ENCODE results near the gene SPACA6. TPM values are rescaled to one million over a fixed set of nuclear protein-coding genes. Genes with fewer than 3 reads are reported as not detected.

Gene SPACA6
- total and polyA plus RNA-seq, 2 of the 8 experiments (the other 6 are each of a cell fraction or from before 2014, with no cell fraction given): 7.1 to 7.5 TPM

GRCh38 chr19:51688671-51689571 lies 4.2 kb upstream of the SPACA6 start (continued):
- TF ChIP-seq CBX5 (IDR thresholded peaks at IDR 0.05; ENCODE audit: low read depth, low read length): no peak
- TF ChIP-seq TAF7 (optimal IDR thresholded peaks at IDR 0.05; ENCODE audit: borderline replicate concordance, low read depth, low read length): no peak
- TF ChIP-seq SP4 (IDR thresholded peaks at IDR 0.05; ENCODE audit: low read length): no peak
- peak; percentile 89 for TF ChIP-seq CTBP2 (IDR thresholded peaks at IDR 0.05; ENCODE audit: borderline replicate concordance, insufficient read depth, insufficient read length, low read length)
- peak; percentile 82; the same call in 1 of the 2 replicates for TF ChIP-seq RBBP5 (IDR thresholded peaks at IDR 0.05; ENCODE audit: borderline replicate concordance, low read depth, low read length)
- TF ChIP-seq ZNF274 (IDR thresholded peaks at IDR 0.05; ENCODE audit: borderline replicate concordance, extremely low read depth, low read length): no peak
- no peak for TF ChIP-seq USF2 (IDR thresholded peaks at IDR 0.05; ENCODE audit: low read length)
- TF ChIP-seq CREB1 (IDR thresholded peaks at IDR 0.05): 0 out of 2 replicates have a peak, but pooled peaks have one; percentile 7
- no peak for TF ChIP-seq CEBPB (IDR thresholded peaks at IDR 0.05; ENCODE audit: low read depth, low read length)
- peak; percentile 46; the same call in 1 of the 2 replicates for TF ChIP-seq SUZ12 (IDR thresholded peaks at IDR 0.05; ENCODE audit: low read length)
- TF ChIP-seq HDAC2 (IDR thresholded peaks at IDR 0.05; ENCODE audit: borderline replicate concordance in 1 of 2, low read depth in 2 of 2, low read length in 2 of 2): no peak; a peak in 1 of 4 replicates
- peak; percentile 36; the same call in 1 of the 2 replicates for TF ChIP-seq SP1 (IDR thresholded peaks at IDR 0.05; ENCODE audit: low read depth, low read length)
- TF ChIP-seq BACH1 (IDR thresholded peaks at IDR 0.05; ENCODE audit: low read length): no peak
- TF ChIP-seq JUND (IDR thresholded peaks at IDR 0.05; ENCODE audit: low read length): no peak
- TF ChIP-seq SIN3A (conservative IDR thresholded peaks at IDR 0.05 in 1 of 2, IDR thresholded peaks at IDR 0.05 in 1 of 2; ENCODE audit: low read depth in 1 of 2, low read length in 2 of 2): peak; percentile 80 to 83; a peak in 3 of 4 replicates
